AG04450 (cell line): ENCODE results near the gene SLC4A5. TPM values are rescaled to one million over a fixed set of nuclear protein-coding genes. Genes with fewer than 3 reads are reported as not detected.
"Not testable (repeated sequence)": the region's sequence is repeated elsewhere in the genome, so short reads cannot be mapped to it uniquely, and the experiment has no call there.

Experiments used
- CTCF ChIA-PET: fragments of 300-600, 350-600 bp; formaldehyde crosslinking; extraction: SDS; loops from one replicate; lab custom pipeline; 2022; ENCODE audit warnings: antibody characterized with exemption, inconsistent platforms; lab: Charles Lee
- POLR2A ChIA-PET: fragments of 350-600 bp; formaldehyde crosslinking; extraction: SDS; loops from one replicate; lab custom pipeline; 2021; ENCODE audit warnings: antibody characterized with exemption, inconsistent platforms; lab: Yijun Ruan, JAX
- DNase-seq: peaks from one replicate; pipeline ENCODE4 v3.0.0-alpha.2; 2011; ENCODE audit warnings: low read depth, low spot score
- H3K27ac ChIP-seq: one replicate; pipeline ENCODE4 v1.5.1; 2012; ENCODE audit warnings: low read depth, low read length, control low read depth
- H3K27me3 ChIP-seq: one replicate; pipeline ENCODE4 v1.6.0; 2012; ENCODE audit warnings: low read length; ENCODE audit not compliant: control insufficient read depth, insufficient read depth
- H3K4me3 ChIP-seq: 2 replicates; pipeline ENCODE4 v1.5.1; 2011; ENCODE audit warnings: mild to moderate bottlenecking, low read depth, low read length, control low read depth
- H3K9me3 ChIP-seq: 2 replicates; pipeline ENCODE4 v1.5.1; 2012; ENCODE audit warnings: low read length; ENCODE audit not compliant: control insufficient read depth, insufficient read depth
- CTCF ChIP-seq: IDR thresholded peaks from 2 replicates; pipeline ENCODE4 v1.5.1; 2011; ENCODE audit warnings: low read depth, low read length, control low read depth, inconsistent platforms
- polyA plus RNA-seq: library from polyadenylated mRNA; depleted of rRNA; stranded (reverse); fragments of >200 nt; gene quantifications from 2 replicates; pipeline ENCODE4 v1.2.3, GENCODE V29; 2011

The SLC4A5 gene
- polyA plus RNA-seq, 1 experiment = 0.15 TPM

GRCh38 chr2:74345272-74345943, 2.2 kb upstream of the SLC4A5 start:
- DNase-seq = no peak
- POLR2A ChIA-PET = no interaction called here
- Histone ChIP-seq H3K4me3 (no peak overlapping the region), H3K27ac (no peak overlapping the region), H3K9me3 (no peaks in the 10 kb centered on the region), H3K27me3 (peaks cover 29% of the 10 kb centered on the region)
- CTCF ChIA-PET = interaction anchor here (1.2 kb wide), 1 partner anchor 10 kb away, joined by 6 read pairs; no protein-coding TSS in a partner anchor
- TF ChIP-seq CTCF = no peak

- H3K9me3 ChIP-seq, H3K4me3 ChIP-seq, POLR2A ChIA-PET, H3K27ac ChIP-seq, DNase-seq: not testable (repeated sequence)
- peaks cover 23% of the 10 kb centered on the region for H3K27me3 ChIP-seq
- CTCF ChIA-PET = interaction anchor here (1.3 to 3.2 kb wide), 14 partner anchors 11 to 573 kb away, joined by 3 to 74 read pairs (median 11); partner anchors contain the start of genes DCTN1 and STAMBP
Observed at GRCh38 chr2:74336227-74336626, 7.0 kb downstream of the SLC4A5 start.

GRCh38 chr2:74334931-74335333, 8.3 kb downstream of the SLC4A5 start:
- Histone ChIP-seq H3K4me3 (no peak overlapping the region), H3K9me3 (no peaks in the 10 kb centered on the region), H3K27me3 (peaks cover 19% of the 10 kb centered on the region), H3K27ac (no peak overlapping the region)
- POLR2A ChIA-PET = interaction anchor here (1.6 kb wide), 1 partner anchor 56 kb away, joined by 4 read pairs; no protein-coding TSS in a partner anchor
- peak; percentile 95 for TF ChIP-seq CTCF
- peak; percentile 42 for DNase-seq
- CTCF ChIA-PET = interaction anchor here (0.6 to 3.2 kb wide), 73 partner anchors 9 to 806 kb away, joined by 3 to 74 read pairs (median 4); partner anchors contain the start of genes DCTN1, SLC4A5, STAMBP and WBP1

- no peak for TF ChIP-seq CTCF
- POLR2A ChIA-PET = interaction anchor here (1.6 kb wide), 1 partner anchor 57 kb away, joined by 4 read pairs; no protein-coding TSS in a partner anchor
- no peaks in the 10 kb centered on the region for H3K9me3 ChIP-seq
- H3K4me3 ChIP-seq = no peak overlapping the region
- no peak overlapping the region for H3K27ac ChIP-seq
- DNase-seq = no peak
- CTCF ChIA-PET = interaction anchor here (0.6 to 3.2 kb wide), 55 partner anchors 9 to 807 kb away, joined by 3 to 74 read pairs (median 5); partner anchors contain the start of genes DCTN1, STAMBP and WBP1
- peaks cover 19% of the 10 kb centered on the region for H3K27me3 ChIP-seq
Observed at GRCh38 chr2:74333896-74334586, 9.2 kb downstream of the SLC4A5 start.

- Histone ChIP-seq H3K4me3 (no peak overlapping the region), H3K27me3 (peaks cover 23% of the 10 kb centered on the region), H3K9me3 (no peaks in the 10 kb centered on the region), H3K27ac (no peak overlapping the region)
- POLR2A ChIA-PET = no interaction called here
- peak; percentile 3 for DNase-seq
- peak; percentile 69 for TF ChIP-seq CTCF
- CTCF ChIA-PET = interaction anchor here (0.9 to 3.2 kb wide), 9 partner anchors 9 to 510 kb away, joined by 3 to 43 read pairs (median 4); partner anchors contain the start of gene DCTN1
Observed at GRCh38 chr2:74333175-74333574, 10.0 kb downstream of the SLC4A5 start.
